SK-N-MC (cell line): ENCODE results near the gene ZNF248.

Source experiments
- EZH2 ChIP-seq: fragments of 200-600 bp; sonication (generic); IDR thresholded peaks from one replicate; pipeline ENCODE4 v1.6.1; 2017; ENCODE audit warnings: antibody characterized with exemption
- FOXP2 ChIP-seq: optimal IDR thresholded peaks from 2 replicates; pipeline ENCODE3; 2011; ENCODE audit warnings: mild to moderate bottlenecking, moderate library complexity; ENCODE audit not compliant: insufficient read depth; ENCODE audit errors: extremely low read length, control extremely low read depth
- POLR2AphosphoS5 ChIP-seq: IDR thresholded peaks from 2 replicates; pipeline ENCODE4 v1.6.1; 2012; ENCODE audit warnings: mild to moderate bottlenecking, low read depth, low read length, borderline replicate concordance

- no peak for TF ChIP-seq EZH2
- no peak for TF ChIP-seq POLR2AphosphoS5
- no peak for TF ChIP-seq FOXP2
Observed at GRCh38 chr10:37856881-37857286, 526 bp downstream of the ZNF248 start.
